HG03039 (cell line): ENCODE data around the gene FGD3.

Source experiments
- ATAC-seq: cut with Tn5 transposase; IDR thresholded peaks from one replicate; pipeline ENCODE4 v1.9.1; 2021; ENCODE audit warnings: mild to moderate bottlenecking, moderate library complexity; ENCODE audit not compliant: unreplicated experiment

The FGD3 gene

DNA sequence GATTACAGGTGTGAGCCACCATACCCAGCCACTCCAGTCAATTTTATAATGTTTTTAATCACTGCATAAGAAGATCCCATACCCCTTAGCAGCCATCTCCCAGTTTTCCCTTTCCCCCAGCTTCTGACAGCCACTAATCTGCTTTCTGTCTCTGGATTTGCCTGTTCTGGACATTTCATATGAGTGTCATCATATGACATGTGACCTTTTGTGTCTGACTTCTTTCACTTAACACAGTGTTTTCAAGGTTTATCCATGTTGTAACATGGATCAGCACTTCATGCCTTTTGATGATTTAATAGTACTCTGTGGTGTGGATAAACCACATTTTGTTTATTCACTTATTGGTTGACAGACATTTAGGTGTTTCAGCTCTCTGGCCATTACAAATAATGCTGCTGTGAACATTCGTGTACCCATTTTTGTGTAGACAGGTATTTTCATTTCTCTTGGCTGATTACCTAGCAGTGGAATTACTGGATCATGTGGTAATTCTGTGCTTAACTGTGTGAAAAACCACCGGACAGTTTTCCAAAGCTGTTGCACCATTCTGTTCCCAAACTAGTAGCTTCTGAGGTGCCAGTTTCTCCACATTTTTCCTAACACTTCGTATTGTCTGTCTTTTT, 119.8 kb downstream of the FGD3 start:
- no peak for ATAC-seq

GRCh38 chr9:93068956-93069355, 121.6 kb downstream of the FGD3 start:
- no peak for ATAC-seq

DNA sequence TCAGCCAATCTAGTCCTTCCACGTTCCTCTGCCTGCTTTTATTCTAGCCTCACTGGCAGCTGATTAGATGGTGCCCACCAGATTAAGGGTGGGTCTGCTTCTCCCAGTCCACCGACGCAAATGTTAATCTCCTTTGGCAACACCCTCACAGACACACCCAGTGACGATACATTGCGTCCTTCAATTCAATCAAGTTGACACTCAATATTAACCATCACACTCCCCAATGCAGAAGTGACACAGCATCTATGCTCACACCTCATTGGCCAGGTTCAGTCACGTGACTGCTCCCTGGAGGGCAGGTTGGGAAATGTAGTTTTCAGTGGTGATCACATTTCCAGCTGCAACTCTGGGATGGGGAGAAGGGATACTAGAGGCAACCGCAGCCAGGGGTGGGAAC, 124.1 kb downstream of the FGD3 start:
- no peak for ATAC-seq

DNA sequence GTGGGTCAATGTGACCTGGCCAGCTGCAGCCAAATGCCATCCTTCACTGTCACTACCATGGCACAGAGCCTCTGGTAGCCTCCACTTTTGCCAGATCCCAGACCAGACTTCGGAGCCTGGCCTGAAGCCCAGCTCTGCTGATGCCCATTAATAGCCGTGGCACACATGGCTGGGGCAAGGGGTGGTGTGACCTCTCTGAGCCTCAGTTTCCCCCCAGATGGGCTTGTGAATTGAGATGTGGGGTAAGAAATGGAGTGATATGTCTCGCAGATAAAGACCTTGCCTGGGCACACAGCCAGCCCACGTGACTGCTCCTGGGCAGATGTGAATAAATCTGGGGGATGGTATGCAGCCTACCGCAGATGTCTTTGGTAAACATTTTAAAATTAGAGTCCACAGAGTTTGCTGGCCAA, 125.1 kb downstream of the FGD3 start:
- ATAC-seq = no peak

GRCh38 chr9:93076101-93076791, 128.9 kb downstream of the FGD3 start:
- ATAC-seq = no peak

DNA sequence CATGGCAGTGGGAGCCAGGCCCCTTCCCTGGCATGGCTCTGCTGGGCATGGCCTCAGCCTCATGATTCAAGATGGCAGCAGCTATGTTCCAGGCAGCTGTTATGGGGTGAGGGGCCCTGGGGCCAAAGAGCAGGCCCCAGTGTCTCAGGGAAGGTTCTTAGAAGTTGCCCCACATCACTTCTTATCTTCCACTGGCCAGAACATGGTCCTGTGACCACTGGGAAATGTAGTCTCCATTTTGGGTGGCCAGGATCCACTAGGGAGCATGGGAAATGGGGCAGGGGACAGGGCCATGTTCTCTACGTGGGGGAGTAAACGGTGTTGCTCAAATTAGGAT, 129.4 kb downstream of the FGD3 start:
- no peak for ATAC-seq

GRCh38 chr9:93077367-93077766, 130.0 kb downstream of the FGD3 start:
- no peak for ATAC-seq

GRCh38 chr9:93077811-93078210, 130.5 kb downstream of the FGD3 start:
- ATAC-seq = no peak

- ATAC-seq = no peak
These were observed 132.0 kb downstream of the FGD3 start for GRCh38 chr9:93079371-93079770.

DNA sequence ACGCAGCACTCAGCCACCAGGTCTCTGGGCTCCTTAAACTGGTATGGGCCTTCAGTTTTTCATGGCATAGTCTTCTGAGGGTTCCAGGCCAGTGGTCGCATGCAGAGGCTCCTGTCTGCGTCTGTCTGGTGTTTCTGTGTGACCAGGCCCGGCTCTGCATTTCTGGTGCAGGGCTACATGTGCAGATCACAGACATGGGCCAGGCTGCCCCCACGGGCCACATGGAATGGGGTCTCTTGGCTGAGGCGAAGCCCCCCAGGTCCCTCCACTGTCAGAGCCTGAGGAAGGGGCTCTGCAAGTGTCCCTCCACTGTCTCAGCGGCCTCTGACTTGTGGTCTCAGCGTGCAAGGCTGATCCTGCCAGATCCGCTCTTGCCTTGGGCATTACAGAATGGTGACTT, 133.1 kb downstream of the FGD3 start:
- no peak for ATAC-seq

- ATAC-seq = no peak
These were observed 133.8 kb downstream of the FGD3 start for GRCh38 chr9:93081081-93081529.

- ATAC-seq = no peak
These were observed 134.6 kb downstream of the FGD3 start for GRCh38 chr9:93081931-93082330.

GRCh38 chr9:93082841-93083411, 135.6 kb downstream of the FGD3 start:
- no peak for ATAC-seq

DNA sequence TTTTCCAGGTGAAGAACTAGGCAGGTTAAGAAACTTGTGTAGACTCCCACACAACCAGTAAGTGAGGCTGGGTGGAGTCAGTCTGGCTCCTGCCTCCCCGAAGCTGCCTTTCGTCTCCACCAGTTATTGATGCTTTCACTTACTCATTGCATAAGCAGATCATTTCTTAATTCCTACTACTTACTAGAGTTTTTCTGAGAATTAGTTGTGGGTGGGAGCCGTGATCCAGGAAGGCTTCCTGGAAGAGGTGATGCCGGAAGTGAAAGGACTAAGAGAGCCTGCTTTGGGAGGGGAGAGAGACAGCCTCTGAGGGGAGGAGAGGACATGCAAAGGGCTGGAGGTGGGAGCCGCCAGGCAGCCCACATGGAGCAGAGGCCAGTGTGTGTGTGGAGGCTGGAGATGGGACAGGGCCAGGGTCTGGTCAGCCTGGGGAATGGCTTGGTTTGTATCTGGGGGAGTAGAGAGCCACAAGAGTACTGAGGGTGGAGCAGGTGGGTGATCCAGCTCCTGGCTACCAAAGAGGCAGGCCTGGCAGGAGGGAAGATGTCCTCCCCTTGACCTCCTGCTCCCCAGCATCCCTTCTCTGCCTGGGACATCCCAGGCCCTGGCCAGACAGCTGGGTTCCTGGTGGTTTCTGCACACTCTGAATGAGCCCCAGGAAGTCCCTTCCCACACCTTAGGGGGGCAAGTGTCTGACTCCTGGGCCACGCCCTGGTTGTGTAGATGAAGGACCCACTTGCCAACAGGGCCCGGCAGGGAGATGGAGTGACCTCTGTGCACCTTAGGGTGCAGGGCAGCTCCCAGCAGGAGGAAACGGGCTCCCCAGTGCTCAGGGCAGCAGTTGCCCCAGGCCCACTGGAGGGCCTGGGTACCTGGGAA, 136.5 kb downstream of the FGD3 start:
- ATAC-seq = no peak

DNA sequence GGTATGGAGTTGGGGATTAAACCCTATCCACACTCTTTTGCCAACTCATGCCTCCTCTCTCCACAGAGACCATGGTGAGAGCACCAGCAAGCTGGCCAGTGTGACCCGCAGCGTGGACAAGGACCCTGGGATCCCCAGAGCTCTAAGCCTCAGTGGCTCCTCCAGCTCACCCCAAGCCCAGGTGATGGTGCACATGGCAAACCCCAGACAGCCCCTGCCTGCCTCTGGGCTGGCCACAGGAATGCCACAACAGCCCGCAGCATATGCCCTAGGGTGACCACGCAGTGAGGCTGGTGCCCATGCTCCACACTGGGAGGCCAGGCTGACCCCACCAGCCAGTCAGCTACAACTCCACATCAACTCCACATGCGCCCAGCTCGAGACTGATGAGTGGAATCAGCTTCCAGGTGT, 137.2 kb downstream of the FGD3 start:
- no peak for ATAC-seq

DNA sequence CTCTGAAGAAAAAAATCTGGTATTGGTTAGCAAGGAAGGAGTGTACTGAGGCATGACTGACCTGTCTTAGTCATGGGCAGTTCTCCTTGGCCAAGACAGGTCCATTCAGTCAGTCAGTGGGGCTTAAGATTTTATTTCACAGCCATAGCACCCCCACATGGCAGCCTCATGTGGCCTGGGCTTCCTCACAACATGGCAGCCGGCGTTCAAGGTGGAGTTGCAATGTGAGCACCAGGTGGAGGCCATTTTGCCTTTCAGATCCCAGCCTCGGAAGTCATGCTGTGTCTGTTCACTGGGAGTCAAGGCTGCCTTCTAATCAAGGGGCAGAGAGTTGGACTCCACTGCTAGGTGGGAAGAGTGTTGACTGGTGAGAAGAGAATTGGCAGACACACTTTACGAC, 138.4 kb downstream of the FGD3 start:
- ATAC-seq = no peak
